ENCODE measurements around the gene SPPL2C.

- TF ChIP-seq, protein P1, sequence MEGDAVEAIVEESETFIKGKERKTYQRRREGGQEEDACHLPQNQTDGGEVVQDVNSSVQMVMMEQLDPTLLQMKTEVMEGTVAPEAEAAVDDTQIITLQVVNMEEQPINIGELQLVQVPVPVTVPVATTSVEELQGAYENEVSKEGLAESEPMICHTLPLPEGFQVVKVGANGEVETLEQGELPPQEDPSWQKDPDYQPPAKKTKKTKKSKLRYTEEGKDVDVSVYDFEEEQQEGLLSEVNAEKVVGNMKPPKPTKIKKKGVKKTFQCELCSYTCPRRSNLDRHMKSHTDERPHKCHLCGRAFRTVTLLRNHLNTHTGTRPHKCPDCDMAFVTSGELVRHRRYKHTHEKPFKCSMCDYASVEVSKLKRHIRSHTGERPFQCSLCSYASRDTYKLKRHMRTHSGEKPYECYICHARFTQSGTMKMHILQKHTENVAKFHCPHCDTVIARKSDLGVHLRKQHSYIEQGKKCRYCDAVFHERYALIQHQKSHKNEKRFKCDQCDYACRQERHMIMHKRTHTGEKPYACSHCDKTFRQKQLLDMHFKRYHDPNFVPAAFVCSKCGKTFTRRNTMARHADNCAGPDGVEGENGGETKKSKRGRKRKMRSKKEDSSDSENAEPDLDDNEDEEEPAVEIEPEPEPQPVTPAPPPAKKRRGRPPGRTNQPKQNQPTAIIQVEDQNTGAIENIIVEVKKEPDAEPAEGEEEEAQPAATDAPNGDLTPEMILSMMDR (IDR thresholded peaks at IDR 0.05) = no peak
- TF ChIP-seq POLR2A (IDR thresholded peaks at IDR 0.05) = no peak
These were observed 27.0 kb downstream of the SPPL2C start for GRCh38 chr17:45871718-45872117.

Data from prostate gland (tissue), 2 donors.